BLaER1 treated with 17β-estradiol and CSF1 and Interleukin-3, amounts not matched to agents 10 nM and 100 nM (cell line): ENCODE results near the gene AQP1.

Source experiments
- H3K27ac ChIP-seq, 11 experiments: shearing (Covaris generic); formaldehyde crosslinking; 2 replicates each; pipeline ENCODE4 v1.8.1; 2022
- H3K27me3 ChIP-seq, 11 experiments: shearing (Covaris generic); formaldehyde crosslinking; 2 replicates each; pipeline ENCODE4 v1.8.1; 2022
- H3K36me3 ChIP-seq, 11 experiments: shearing (Covaris generic); formaldehyde crosslinking; 2 replicates each; pipeline ENCODE4 v1.8.1; 2022
- H3K4me1 ChIP-seq, 10 experiments: shearing (Covaris generic); formaldehyde crosslinking; 2 replicates each; pipeline ENCODE4 v1.8.1; 2022
- H3K4me2 ChIP-seq, 11 experiments: shearing (Covaris generic); formaldehyde crosslinking; 2 replicates each; pipeline ENCODE4 v1.8.1; 2022
- H3K4me3 ChIP-seq, 10 experiments: shearing (Covaris generic); formaldehyde crosslinking; 2 replicates each; pipeline ENCODE4 v1.8.1; 2022
- H3K9ac ChIP-seq, 11 experiments: shearing (Covaris generic); formaldehyde crosslinking; 2 replicates each; pipeline ENCODE4 v1.8.1; 2022
- H3K9me3 ChIP-seq, 11 experiments: shearing (Covaris generic); formaldehyde crosslinking; replicated peaks in 1 of 11; 2 replicates each; pipeline ENCODE4 v1.8.1; 2022
- H4K20me1 ChIP-seq, 11 experiments: shearing (Covaris generic); formaldehyde crosslinking; 2 replicates each; pipeline ENCODE4 v1.8.1; 2022
- Cebpa-rat ChIP-seq, 11 experiments: shearing (Covaris generic); IDR thresholded peaks; 2 replicates each; pipeline ENCODE4 v1.8.1; 2022

Gene AQP1

DNA sequence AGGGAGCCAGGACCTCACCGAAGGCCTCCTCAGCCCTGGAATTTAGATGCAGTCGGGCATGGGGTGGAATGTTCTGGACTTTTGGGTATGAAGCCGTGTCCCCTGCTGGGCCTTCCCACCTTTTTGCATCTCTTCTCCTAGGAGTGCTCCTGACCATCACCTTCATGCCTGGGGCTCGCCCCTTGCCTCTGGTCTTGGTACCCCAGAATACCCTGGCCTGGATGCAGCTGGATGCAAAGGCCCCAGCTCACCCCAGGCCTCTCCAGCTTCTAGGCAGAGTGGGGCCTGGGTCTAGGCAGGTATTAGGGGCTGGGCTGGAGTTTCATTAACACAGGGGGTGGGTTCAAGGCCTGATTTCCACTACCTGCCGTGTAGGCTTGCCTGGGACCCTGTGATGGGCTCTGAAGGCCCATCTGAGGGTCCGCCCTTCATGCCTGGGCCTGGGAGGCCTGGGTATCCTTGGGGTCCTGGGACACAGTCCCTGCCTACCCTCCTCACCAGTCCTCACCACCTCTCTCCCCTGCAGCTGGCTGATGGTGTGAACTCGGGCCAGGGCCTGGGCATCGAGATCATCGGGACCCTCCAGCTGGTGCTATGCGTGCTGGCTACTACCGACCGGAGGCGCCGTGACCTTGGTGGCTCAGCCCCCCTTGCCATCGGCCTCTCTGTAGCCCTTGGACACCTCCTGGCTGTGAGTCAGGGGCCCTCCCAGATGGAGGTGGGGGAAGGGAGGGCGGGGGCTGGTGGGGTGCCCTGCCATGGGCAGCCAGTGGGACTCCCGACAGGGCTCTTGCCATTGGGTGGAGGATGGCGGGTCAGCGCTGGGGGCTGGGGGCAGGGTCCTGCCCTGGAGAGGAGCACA lies 10.1 kb downstream of the AQP1 start:
- H3K27me3 ChIP-seq = no peaks in the 10 kb centered on the region
- peaks cover 0 to 1% (median under 1%) of the 10 kb centered on the region in 11 experiments; a peak in 6 of 22 replicates for H3K9me3 ChIP-seq
- no peak overlapping the region for H3K4me3 ChIP-seq
- no peaks in the 10 kb centered on the region for H3K36me3 ChIP-seq
- H3K4me1 ChIP-seq = peaks cover 0 to 16% (median 10%) of the 10 kb centered on the region in 10 experiments; a peak in 12 of 20 replicates
- H4K20me1 ChIP-seq = peaks cover 0 to 11% (median 0%) of the 10 kb centered on the region in 11 experiments; a peak in 1 of 22 replicates
- TF ChIP-seq Cebpa-rat (IDR thresholded peaks at IDR 0.05) = no peak
- H3K27ac ChIP-seq = no peak overlapping the region
- peak overlapping the region in 6 of 11 experiments; percentile 7 to 48 (median 42); a peak in 11 of 22 replicates for H3K4me2 ChIP-seq
- no peak overlapping the region for H3K9ac ChIP-seq

DNA sequence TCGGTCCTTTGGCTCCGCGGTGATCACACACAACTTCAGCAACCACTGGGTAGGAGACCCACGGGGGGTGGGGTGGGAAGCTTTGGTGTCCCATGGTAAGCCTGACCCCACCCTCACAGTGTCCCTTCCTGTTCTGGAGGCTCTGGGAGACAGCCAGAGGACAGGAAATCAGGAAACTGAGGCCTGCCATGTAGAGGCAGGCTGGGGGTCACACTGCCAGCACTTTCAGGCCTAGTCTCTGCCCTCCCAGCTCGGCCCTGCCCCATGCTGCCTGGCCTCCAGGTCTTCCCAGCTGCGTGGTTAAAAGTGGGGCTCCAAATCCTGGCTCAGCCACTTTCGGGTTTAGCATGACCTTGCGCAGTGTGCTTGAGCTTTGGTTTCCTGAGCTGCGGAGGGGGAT lies 10.9 kb downstream of the AQP1 start:
- Histone ChIP-seq H3K9me3 (peaks cover 0 to 9% (median 7%) of the 10 kb centered on the region in 11 experiments; a peak in 12 of 22 replicates), H3K9ac (no peak overlapping the region), H3K27me3 (no peaks in the 10 kb centered on the region), H3K36me3 (no peaks in the 10 kb centered on the region), H3K4me1 (peaks cover 0 to 16% (median 10%) of the 10 kb centered on the region in 10 experiments; a peak in 12 of 20 replicates), H3K4me2 (no peak overlapping the region), H3K4me3 (no peak overlapping the region), H3K27ac (no peak overlapping the region), H4K20me1 (peaks cover 0 to 11% (median 0%) of the 10 kb centered on the region in 11 experiments; a peak in 1 of 22 replicates)
- TF ChIP-seq Cebpa-rat (IDR thresholded peaks at IDR 0.05) = no peak

DNA sequence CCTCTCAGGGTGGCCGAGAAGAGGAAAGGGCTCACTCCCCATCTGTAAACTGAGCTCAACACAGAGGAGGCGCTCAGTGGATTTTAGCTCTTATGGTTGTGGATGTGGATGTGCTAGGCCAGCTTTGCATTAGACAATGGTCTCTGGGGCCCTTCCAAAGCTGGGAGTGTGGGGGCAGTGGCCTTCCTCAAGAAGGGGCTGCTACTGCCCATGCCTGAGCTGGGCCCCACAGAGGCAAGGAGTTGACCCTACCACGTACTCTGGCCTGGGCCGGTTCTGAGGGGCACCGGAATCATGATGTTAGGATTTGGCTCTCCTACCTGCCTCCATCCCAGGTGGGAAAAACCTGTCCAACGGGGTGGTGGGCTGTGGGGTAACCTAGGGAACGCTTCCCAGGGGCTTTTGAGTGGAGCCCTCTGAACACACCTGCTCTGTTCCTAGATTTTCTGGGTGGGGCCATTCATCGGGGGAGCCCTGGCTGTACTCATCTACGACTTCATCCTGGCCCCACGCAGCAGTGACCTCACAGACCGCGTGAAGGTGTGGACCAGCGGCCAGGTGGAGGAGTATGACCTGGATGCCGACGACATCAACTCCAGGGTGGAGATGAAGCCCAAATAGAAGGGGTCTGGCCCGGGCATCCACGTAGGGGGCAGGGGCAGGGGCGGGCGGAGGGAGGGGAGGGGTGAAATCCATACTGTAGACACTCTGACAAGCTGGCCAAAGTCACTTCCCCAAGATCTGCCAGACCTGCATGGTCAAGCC lies 11.5 kb downstream of the AQP1 start:
- H4K20me1 ChIP-seq = peaks cover 0 to 11% (median 0%) of the 10 kb centered on the region in 11 experiments; a peak in 1 of 22 replicates
- no peaks in the 10 kb centered on the region for H3K36me3 ChIP-seq
- no peak for TF ChIP-seq Cebpa-rat (IDR thresholded peaks at IDR 0.05)
- no peak overlapping the region for H3K9ac ChIP-seq
- H3K4me2 ChIP-seq = no peak overlapping the region
- no peak overlapping the region for H3K4me3 ChIP-seq
- H3K9me3 ChIP-seq = peaks cover 0 to 14% (median 7%) of the 10 kb centered on the region in 11 experiments; a peak in 12 of 22 replicates
- no peaks in the 10 kb centered on the region for H3K27me3 ChIP-seq
- no peak overlapping the region for H3K27ac ChIP-seq
- peaks cover 0 to 16% (median 10%) of the 10 kb centered on the region in 10 experiments; a peak in 12 of 20 replicates for H3K4me1 ChIP-seq

DNA sequence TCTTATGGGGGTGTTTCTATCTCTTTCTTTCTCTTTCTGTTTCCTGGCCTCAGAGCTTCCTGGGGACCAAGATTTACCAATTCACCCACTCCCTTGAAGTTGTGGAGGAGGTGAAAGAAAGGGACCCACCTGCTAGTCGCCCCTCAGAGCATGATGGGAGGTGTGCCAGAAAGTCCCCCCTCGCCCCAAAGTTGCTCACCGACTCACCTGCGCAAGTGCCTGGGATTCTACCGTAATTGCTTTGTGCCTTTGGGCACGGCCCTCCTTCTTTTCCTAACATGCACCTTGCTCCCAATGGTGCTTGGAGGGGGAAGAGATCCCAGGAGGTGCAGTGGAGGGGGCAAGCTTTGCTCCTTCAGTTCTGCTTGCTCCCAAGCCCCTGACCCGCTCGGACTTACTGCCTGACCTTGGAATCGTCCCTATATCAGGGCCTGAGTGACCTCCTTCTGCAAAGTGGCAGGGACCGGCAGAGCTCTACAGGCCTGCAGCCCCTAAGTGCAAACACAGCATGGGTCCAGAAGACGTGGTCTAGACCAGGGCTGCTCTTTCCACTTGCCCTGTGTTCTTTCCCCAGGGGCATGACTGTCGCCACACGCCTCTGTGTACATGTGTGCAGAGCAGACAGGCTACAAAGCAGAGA lies 12.2 kb downstream of the AQP1 start:
- H3K9ac ChIP-seq = no peak overlapping the region
- H3K9me3 ChIP-seq = peaks cover 0 to 16% (median 7%) of the 10 kb centered on the region in 11 experiments; a peak in 12 of 22 replicates
- peaks cover 0 to 16% (median 10%) of the 10 kb centered on the region in 10 experiments; a peak in 12 of 20 replicates for H3K4me1 ChIP-seq
- TF ChIP-seq Cebpa-rat (IDR thresholded peaks at IDR 0.05) = no peak
- no peak overlapping the region for H3K27ac ChIP-seq
- H3K4me3 ChIP-seq = no peak overlapping the region
- H4K20me1 ChIP-seq = peaks cover 0 to 11% (median 0%) of the 10 kb centered on the region in 11 experiments; a peak in 1 of 22 replicates
- no peaks in the 10 kb centered on the region for H3K27me3 ChIP-seq
- no peaks in the 10 kb centered on the region for H3K36me3 ChIP-seq
- no peak overlapping the region for H3K4me2 ChIP-seq

DNA sequence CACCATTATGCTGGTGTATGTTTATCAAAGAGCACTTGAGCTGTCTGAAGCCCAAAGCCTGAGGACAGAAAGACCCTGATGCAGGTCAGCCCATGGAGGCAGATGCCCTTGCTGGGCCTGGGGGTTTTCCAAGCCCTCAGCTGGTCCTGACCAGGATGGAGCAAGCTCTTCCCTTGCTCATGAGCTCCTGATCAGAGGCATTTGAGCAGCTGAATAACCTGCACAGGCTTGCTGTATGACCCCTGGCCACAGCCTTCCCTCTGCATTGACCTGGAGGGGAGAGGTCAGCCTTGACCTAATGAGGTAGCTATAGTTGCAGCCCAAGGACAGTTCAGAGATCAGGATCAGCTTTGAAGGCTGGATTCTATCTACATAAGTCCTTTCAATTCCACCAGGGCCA lies 13.0 kb downstream of the AQP1 start:
- no peaks in the 10 kb centered on the region for H3K36me3 ChIP-seq
- H3K9ac ChIP-seq = no peak overlapping the region
- no peak overlapping the region for H3K27ac ChIP-seq
- TF ChIP-seq Cebpa-rat (IDR thresholded peaks at IDR 0.05) = no peak
- no peak overlapping the region for H3K4me2 ChIP-seq
- peaks cover 0 to 16% (median 7%) of the 10 kb centered on the region in 11 experiments; a peak in 12 of 22 replicates for H3K9me3 ChIP-seq
- H4K20me1 ChIP-seq = 0 out of 22 replicates have a peak, but pooled peaks cover 0 to 11% (median 0%) of the 10 kb centered on the region in 11 experiments
- no peak overlapping the region for H3K4me3 ChIP-seq
- peaks cover 0 to 16% (median 10%) of the 10 kb centered on the region in 10 experiments; a peak in 12 of 20 replicates for H3K4me1 ChIP-seq
- H3K27me3 ChIP-seq = no peaks in the 10 kb centered on the region

DNA sequence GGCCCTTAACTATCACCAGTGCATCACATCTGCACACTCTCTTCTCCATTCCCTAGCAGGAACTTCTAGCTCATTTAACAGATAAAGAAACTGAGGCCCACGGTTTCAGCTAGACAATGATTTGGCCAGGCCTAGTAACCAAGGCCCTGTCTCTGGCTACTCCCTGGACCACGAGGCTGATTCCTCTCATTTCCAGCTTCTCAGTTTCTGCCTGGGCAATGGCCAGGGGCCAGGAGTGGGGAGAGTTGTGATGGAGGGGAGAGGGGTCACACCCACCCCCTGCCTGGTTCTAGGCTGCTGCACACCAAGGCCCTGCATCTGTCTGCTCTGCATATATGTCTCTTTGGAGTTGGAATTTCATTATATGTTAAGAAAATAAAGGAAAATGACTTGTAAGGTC lies 13.5 kb downstream of the AQP1 start:
- peaks cover 0 to 16% (median 7%) of the 10 kb centered on the region in 11 experiments; a peak in 12 of 22 replicates for H3K9me3 ChIP-seq
- no peak overlapping the region for H3K27ac ChIP-seq
- H4K20me1 ChIP-seq = 0 out of 22 replicates have a peak, but pooled peaks cover 0 to 8% (median 0%) of the 10 kb centered on the region in 11 experiments
- no peak overlapping the region for H3K9ac ChIP-seq
- H3K4me1 ChIP-seq = peaks cover 0 to 16% (median 10%) of the 10 kb centered on the region in 10 experiments; a peak in 12 of 20 replicates
- TF ChIP-seq Cebpa-rat (IDR thresholded peaks at IDR 0.05) = no peak
- no peaks in the 10 kb centered on the region for H3K27me3 ChIP-seq
- H3K4me3 ChIP-seq = no peak overlapping the region
- no peak overlapping the region for H3K4me2 ChIP-seq
- no peaks in the 10 kb centered on the region for H3K36me3 ChIP-seq

DNA sequence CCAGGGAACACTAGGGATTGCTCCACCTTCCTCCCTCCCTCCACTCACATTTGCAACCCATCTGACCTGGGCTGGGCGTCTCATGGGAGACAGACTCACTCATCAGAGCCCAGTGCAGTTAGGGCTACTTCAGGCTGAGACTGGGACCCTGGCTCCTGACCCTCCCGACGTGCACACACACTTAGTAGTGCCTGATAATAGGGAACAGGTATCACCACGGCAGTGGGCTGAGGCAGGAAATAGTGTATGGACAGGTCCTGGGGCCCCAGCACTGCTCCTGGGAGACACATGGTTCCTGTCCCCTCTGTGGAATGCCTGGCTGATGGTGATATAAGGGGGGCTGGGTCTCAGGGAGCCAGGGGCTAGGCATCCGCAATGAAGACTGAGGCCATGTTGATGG lies 14.3 kb downstream of the AQP1 start:
- Histone ChIP-seq H3K9me3 (peaks cover 0 to 16% (median 7%) of the 10 kb centered on the region in 11 experiments; a peak in 12 of 22 replicates), H3K4me1 (peaks cover 0 to 9% (median 7%) of the 10 kb centered on the region in 10 experiments; a peak in 12 of 20 replicates), H3K9ac (no peak overlapping the region), H4K20me1 (no peaks in the 10 kb centered on the region), H3K27ac (no peak overlapping the region), H3K4me3 (no peak overlapping the region), H3K4me2 (no peak overlapping the region), H3K27me3 (no peaks in the 10 kb centered on the region), H3K36me3 (no peaks in the 10 kb centered on the region)
- TF ChIP-seq Cebpa-rat (IDR thresholded peaks at IDR 0.05) = no peak

DNA sequence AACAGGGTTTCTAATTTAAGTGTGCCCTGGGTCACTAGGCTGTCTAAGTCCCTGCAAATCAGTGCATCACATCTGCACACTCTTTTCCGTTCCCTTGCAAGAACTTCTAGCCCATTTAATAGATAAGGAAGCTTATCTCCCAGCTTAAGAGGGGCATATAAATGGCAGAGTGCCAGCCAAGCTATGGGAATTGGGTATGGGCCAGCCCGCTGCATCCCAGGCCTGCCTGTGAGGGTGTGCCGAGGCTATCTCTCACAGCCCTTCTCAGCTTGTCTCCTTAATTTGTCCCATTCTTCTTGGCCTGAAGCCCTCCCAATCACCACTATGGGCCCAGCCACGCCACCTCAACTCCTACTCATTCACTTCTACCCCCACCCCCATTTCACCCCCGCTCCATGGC lies 14.7 kb downstream of the AQP1 start:
- Histone ChIP-seq H3K4me1 (peaks cover 0 to 5% (median 3%) of the 10 kb centered on the region in 10 experiments; a peak in 9 of 20 replicates), H3K9ac (no peak overlapping the region), H3K27ac (no peak overlapping the region), H4K20me1 (no peaks in the 10 kb centered on the region), H3K4me2 (no peak overlapping the region), H3K9me3 (peaks cover 0 to 16% (median 7%) of the 10 kb centered on the region in 11 experiments; a peak in 12 of 22 replicates), H3K36me3 (no peaks in the 10 kb centered on the region), H3K4me3 (no peak overlapping the region), H3K27me3 (no peaks in the 10 kb centered on the region)
- TF ChIP-seq Cebpa-rat (IDR thresholded peaks at IDR 0.05) = no peak
